ENCODE measurements around the gene FARP1.
"Not testable (repeated sequence)": the region's sequence is repeated elsewhere in the genome, so short reads cannot be mapped to it uniquely, and the experiment has no call there.

Gene FARP1

DNA sequence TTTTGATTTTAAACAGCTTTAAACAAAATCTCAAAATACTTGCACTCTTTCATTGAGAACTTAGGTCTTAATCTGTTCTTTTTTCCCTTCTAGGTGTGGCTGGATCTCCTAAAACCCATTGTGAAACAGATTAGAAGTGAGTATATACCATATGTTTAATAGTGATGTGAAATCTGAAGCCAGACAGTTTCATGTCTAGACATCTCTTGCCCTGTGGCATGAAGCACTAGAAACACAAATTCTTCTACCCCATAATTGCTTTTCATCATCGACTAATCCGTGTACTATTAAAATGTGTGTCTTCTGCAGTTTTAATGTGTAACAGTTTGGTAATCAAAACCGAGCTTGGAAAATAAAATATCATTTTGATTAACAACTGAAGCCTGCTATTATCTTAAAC lies 222.4 kb downstream of the FARP1 start:
- DNase-seq (ENCODE audit: low read depth in 3 of 3): no peak

DNA sequence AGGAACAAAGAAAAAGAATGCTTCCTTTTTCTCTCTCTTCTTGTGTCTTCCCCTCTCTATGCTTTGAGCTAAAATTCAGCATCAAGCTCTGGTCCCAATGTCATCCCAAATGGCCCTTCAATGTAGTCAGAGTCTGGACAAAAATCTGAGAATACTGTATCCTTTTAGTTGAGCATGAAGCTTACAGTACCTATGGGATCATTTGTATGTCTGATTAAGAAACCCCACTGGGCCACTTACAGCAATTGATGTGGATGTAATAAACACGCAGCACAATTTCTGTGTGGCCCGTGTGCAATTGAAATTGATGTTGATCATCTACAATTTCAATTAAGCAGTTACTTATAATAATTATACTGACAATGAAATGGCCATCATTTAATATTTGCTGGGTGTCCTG lies 223.1 kb downstream of the FARP1 start:
- no peak for DNase-seq (ENCODE audit: low read depth in 3 of 3)

DNA sequence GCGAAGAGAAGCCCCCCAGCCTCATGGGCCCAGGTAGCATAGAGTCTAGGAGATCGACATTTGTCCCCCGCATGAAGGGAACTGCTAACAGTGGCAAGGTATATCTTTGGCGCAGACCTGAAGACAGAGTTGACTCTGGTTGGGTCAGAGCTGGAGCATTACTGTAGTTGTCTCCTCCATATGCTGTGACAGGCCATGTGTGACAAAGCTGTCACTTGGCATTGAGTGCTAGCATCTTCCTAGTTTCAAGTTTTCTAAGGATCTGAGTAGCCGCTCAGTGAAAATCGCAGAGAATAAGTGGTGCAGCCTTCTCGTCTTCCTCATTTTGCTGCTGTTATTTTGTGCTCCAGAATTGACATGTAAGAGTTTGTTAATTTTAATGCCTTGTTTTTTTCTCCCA lies 223.5 kb downstream of the FARP1 start:
- no peak for DNase-seq (ENCODE audit: low read depth in 3 of 3)

DNA sequence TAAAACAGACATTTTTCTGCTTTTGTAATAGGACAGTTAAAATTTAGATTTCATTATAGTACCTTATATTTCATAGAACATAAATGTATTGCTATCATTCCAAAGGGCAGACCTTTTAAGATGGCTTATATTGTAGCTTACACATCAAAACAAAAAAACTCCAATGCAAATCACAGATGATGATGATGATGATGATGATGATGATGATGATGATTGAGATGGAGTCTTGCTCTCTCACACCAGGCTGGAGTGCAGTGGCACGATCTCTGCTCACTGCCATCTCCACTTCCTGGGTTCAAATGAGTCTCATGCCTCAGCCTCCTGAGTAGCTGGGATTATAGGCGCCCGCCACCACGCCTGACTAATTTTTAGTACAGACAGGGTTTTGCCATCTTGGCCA lies 224.1 kb downstream of the FARP1 start:
- no peak for DNase-seq (ENCODE audit: low read depth in 3 of 3)

DNA sequence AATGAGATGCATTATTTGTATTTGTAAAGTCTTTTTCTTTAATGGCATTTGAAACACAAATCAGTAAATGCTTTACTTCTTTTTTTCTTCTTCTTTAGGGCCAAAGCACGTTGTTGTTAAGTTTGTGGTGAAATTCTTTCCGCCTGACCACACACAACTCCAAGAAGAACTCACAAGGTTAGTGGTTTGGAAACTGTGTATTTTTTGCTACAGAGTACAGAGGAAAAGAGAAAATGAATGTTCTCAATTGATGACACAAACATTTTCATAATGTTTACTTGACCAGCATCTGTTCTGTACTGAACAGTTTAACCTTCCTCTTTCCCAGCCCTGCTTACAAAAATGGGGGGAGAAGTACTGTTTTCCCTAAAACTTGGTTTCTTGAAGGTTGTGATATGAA lies 225.1 kb downstream of the FARP1 start:
- no peak for DNase-seq (ENCODE audit: low read depth in 3 of 3)

DNA sequence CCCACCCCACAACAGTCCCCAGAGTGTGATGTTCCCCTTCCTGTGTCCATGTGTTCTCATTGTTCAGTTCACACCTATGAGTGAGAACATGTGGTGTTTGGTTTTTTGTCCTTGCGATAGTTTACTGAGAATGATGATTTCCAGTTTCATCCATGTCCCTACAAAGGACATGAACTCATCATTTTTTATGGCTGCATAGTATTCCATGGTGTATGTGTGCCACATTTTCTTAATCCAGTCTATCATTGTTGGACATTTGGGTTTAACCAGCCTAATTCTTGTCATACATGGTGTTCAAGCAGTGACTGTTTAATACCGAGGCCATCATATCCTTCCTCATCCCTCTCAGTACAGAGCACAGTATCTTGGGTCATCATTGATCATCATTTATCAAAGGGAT lies 226.6 kb downstream of the FARP1 start:
- not testable (repeated sequence) for DNase-seq (ENCODE audit: low read depth in 3 of 3)

DNA sequence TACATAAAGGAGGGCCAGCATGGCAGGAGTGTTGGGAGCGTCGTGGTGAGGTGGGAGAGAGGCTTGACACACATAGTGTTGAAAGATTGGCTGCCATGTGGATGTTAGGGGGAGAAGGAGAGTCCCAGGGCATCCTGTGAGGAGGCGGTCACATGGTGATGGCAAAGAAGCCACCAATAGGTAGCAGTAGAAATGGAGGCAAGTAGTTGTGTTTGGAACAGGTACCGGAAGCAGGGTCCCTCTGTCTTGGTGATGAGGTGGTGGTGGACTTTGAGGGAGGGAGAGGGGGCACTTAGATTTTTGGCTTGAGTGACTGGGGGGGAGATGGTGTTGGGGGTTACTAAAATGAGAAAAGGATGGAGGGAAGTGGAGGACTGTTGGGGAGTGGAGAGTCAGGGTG lies 227.4 kb downstream of the FARP1 start:
- DNase-seq (ENCODE audit: low read depth in 3 of 3): no peak

DNA sequence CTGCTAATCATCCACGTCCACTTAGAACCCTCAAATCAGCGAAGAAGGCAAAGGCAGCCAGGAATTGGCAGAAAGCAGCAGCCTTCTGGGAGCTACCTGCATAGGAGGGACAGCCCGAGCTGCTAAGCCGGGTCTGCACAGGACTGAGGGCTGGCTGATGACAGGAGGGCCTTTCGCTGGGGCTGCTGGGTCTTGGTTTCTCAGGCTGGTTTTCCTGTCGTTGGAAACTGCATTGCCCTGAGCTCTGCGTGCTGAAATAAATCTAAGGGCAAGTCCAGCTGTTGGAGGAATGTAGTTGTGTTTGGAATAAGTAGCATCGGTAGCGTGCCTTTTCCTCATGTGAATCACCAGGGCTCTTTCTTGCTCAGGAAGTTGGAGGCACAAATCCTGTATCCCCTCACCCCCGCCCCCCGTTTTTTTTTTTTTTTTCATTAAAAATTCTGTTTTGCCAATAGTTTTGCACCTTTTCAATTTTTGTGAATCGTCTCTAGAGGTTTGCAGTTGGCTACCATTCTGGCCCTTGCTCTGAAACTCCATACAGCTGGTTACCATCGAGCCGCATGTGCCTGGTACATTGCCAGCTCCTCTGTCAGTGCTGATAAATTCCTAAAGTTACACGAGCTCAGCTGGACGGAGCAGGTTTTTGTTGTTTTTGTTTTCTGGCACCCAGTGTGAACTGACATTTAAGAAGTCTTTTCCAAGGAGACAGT lies 228.1 kb downstream of the FARP1 start:
- no peak for DNase-seq (ENCODE audit: low read depth in 3 of 3)

DNA sequence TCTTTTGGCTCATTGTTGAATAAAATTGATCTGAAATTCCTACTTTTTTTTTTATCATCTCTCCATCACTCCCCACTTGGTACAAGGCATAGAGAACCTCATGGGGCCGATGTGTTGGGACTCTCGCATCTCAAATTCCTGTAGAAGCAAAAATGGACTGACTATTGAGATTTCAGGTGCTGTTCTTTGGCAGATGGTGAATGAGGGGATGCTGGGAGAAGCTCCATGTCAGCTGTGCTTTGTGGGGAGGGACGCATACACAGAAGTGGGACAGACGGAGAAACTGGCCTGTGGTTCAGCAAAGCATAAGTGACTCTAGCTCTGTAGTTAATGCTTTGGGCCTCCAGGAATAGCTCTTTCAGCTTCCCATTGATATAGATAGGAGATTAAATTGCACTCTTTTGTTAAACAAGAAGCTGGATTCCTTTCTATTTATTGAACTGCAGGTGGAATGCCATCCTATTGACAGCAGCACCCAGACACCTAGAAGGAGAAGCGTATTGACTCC lies 228.7 kb downstream of the FARP1 start:
- no peak for DNase-seq (ENCODE audit: low read depth in 3 of 3)

DNA sequence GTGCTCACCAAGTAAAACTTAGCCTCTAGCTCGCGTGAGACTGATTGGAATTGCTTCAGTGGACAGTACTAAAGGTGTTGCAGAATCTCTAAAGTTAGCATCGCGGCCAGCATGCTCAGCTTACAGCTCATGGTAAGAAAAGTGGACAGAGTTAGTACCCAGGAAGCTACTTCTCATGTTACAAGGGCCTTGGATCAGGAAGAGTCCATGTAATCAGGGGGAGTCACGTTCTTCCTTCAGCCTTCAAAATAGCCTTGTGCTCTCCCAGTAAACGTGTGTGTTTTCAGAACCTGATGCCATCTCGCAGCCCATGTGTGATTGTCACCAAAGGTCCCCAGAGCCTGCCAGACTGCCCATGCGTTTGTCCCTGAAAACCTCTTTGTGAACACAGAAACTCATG lies 230.0 kb downstream of the FARP1 start:
- DNase-seq (ENCODE audit: low read depth in 3 of 3): no peak

DNA sequence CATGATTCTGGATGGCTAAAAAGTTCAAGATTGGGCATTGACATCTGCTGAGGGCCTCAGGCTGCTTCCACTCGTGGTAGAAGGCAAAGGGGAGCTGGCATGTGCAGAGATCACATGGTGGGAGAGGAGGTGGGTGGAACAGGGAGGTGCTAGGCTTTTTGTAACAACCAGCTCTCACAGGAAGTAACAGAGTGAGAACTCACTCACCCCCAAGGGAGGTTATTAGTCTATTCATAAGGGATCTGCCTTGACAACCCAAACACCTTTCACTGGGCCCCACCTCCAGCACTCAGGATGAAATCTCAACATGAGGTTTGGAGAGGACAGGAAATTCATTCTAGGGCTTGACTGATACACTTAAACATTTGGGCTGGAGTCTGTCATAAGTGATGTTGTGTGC lies 231.9 kb downstream of the FARP1 start:
- no peak for DNase-seq (ENCODE audit: low read depth in 3 of 3)

DNA sequence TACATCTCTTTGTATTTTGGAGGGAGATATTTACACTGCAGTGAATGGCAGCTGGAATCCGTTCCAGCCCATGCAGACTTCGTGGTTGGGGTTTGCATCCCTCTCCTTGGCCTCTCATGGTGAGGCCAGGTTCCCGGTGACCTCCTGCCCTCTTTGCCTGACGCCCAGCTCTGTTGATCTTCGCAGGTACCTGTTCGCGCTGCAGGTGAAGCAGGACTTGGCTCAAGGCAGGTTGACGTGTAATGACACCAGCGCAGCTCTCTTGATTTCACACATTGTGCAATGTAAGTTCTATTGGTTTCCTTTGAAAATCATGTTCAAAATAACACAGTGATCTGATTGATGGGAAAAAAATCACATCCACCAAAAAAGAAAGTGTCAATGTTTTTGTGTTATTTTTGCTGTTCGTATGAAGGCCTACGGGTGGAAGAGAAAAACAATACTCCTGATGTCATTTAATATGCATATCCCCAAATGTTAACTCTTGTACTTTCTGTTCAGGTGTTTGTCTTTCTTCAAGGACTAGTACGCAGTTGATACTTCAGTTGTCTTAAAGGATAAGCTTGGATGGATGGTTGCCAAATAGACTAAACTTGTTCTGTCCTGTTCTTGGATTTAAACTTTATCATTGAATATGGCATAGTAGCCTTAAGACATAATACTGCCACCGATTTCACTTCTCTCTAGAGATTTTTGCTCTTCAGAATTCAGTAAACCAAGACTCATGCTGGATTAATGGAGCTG lies 234.9 kb downstream of the FARP1 start:
- DNase-seq (ENCODE audit: low read depth in 3 of 3): no peak

DNA sequence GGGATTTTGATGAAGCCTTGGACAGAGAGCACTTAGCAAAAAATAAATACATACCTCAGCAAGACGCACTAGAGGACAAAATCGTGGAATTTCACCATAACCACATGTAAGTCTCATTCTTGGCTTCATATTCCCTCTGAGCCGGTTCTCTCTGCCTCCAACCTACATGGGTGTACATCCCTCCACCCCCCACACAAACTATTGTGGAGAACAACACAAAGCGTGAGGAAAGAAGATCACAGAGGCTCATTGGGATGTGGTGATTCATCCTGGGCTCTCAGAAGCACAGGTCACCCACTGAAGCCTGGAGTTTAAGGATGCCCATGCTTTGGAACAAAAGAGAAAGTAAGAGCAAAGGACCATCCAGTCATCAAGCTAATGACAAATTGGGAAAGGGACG lies 241.8 kb downstream of the FARP1 start:
- no peak for DNase-seq (ENCODE audit: low read depth in 3 of 3)

DNA sequence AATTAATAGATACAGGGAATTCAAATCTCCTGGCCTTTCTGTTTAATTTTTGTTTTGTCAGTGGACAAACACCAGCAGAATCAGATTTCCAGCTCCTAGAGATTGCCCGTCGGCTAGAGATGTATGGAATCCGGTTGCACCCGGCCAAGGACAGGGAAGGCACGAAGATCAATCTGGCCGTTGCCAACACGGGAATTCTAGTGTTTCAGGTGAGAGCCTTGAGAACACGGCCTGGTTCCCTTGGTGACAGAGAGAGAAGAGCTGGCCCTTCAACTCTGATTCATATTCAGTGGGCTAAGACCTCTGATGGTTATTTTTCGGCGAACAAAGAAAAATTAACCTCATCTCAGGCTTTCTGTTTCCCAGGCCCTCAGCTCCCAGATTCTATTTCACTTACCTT lies 242.7 kb downstream of the FARP1 start:
- no peak for DNase-seq (ENCODE audit: low read depth in 3 of 3)

DNA sequence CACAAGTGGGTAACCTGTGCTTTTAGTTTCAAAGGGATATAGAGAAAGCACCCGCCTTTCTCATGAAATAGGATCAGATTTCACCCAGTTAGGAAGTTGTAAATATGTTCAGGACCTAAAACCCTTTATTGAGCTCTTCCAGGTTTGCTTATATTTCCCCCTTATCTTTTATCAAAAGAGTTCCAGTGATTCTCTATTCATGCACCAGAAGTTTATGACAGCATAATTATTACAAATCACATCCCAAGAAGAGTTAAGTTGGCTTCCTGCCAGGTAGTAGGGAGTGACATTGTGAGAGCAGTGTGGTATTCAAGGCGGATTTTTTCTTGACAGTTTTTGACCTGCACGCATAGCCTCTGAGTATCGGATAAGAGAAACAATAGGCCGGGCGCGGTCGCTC lies 243.7 kb downstream of the FARP1 start:
- DNase-seq (ENCODE audit: low read depth in 3 of 3): no peak

DNA sequence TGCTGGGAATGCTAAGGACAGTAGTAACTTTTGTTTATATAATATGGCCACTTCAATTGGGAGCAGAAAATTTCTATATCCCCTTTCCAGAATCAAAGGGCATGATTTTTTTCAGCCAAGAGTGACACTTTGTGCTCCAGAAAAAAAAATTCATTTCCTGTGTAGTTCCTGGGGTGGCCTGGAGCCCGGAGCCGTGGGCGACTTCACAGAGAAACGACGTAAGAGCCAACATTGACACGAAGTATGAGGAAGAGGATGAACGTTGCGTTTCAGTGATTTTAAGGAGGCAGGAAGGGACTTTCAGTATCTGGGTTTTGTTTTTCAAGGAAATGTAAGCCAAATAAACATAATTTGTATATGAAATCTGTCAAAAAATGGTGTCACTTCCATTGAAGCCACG lies 246.4 kb downstream of the FARP1 start:
- DNase-seq (ENCODE audit: low read depth in 3 of 3): no peak

DNA sequence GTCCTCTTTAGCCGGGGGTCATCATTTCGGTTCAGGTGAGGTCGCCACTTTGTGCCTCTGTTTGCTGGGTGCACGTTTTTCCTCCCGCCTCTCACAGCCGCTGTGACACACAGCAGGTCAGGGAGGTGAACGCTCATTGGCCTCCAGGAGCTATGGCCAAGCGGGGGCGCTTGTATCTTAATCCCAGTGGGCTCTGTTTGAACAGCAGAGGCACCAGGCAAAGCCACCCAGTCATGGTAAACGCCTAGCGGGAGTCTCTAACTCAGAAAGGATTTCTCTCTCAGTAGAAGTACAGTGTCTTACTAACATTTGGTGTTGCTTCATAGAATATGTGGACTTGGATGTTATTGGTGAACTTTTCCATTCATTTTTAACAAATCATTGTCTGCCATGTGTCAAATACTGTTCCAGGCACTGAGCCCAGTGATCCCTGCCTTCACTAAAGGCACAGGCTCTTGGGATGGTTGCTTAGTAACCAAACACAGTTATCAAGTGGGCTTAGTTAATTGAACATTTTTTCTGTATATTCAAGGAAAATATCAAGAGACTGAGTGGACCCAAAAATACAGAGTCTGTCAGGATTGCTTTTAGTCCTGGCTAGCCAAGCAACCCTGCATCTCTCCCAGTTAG lies 247.3 kb downstream of the FARP1 start:
- no peak for DNase-seq (ENCODE audit: low read depth in 3 of 3)

DNA sequence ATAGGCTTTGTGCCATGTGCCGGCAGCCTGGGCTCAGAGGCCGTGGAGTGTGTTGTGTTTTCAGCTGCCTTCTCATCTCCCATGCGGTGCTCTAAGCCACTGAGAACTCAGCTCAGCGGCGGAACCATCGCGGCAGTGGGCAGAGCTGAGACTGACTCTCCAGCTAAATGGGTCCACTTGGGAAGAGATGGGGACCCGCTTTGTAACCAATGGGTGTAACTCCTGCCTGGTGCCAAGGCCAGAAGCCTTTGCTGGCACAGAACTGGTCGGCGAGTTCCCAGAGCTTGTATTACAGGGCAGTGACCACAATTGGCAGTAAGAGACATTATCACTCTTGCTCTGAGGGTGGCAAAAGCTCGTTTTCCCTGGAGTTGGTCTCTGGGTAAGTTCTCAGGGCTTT lies 251.0 kb downstream of the FARP1 start:
- DNase-seq (ENCODE audit: low read depth in 3 of 3): no peak

DNA sequence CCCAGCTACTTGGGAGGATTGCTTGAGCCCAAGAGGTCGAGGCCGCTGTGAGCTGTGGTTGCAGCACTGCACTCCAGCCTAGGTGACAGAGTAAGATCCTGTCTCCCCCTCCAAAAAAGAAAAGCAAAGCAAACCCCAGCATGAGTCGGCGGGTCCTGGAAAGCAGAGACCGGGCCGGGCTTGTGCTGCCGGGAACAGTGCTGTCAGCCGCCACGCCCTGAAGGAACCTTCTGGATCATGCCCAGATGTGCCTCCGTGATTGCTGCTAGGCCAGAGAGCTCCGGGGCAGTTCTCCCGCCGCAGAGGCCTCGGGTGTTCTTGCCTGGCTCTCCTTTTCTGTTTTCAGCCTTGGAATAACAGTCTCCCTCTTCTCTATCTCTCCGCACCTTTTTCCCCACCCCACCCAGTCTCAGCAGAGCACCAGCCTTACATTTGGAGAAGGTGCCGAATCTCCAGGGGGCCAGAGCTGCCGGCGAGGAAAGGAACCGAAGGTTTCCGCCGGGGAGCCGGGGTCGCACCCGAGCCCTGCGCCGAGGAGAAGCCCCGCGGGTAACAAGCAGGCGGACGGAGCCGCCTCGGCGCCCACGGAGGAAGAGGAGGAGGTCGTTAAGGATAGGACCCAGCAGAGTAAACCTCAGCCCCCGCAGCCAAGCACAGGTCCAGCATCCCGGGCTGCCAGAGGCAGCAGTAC lies 252.1 kb downstream of the FARP1 start:
- DNase-seq (ENCODE audit: low read depth in 3 of 3): no peak

DNA sequence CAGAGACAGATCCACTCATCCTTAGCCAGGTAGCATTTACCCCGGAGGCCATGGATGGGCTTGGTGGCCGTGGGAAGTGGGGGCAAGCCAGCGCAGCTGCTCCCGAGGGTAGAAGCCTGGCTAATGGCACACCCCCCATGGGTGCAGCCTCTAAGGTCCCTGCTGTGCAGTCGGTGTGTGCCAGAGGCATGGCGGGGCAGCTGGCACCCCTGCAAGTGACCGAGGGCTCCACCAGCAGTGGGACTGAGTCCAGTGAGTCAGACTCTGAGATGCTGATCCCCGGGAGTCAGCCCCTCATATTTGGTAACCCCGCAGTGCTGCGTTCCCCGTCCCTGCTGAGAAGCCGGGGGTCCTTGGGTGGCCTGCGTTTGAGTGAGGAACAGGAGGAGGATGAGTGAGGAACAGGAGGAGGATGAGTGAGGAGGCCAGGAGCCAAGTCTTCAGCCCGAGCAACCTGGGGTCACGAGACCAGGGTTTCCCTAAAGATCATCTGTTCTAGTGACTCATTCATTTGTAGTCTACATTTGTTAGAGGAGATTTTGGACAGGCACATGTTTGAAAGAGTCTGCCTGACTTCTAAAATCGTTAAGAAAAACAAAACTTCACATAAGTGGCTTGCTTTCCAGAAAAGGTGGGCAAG lies 253.3 kb downstream of the FARP1 start:
- DNase-seq (ENCODE audit: low read depth in 3 of 3): no peak

DNA sequence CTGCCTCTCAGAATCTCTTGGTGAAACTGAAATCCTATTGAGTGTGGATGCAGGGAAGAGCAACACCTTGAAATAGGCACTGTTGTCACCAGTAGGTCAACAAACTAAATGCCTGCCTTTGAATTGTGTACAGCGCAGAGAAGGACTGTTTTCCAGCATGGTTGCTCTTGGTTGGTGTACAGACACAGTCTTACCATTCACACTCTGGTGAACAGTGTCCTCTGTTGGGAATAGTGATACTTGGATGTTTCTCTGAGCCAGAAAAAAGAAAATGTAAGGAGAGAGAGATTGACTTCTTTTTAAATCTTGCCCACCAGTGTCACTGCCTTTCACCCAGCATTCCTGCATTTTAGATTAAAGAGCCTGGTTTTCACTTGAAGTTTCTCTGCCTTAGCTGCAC lies 254.3 kb downstream of the FARP1 start:
- no peak for DNase-seq (ENCODE audit: low read depth in 3 of 3)

DNA sequence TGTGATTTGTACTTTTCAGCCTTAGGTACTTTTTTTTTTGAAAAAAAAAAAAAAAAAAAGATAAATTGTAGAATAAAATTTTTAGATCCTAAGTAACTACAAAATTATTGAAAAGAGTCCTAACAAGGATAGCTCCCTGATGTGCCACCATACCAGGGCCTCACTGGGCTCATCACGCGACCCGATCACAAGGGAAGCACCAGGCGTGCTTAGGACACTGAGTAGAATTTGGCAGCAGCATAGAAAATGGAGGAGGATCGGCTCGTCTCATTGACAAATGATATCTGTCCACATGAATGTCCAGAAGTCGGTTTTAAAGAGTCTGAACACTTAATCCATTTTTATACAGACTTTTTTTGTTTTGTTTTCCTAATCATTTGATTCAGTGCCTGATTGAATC lies 255.0 kb downstream of the FARP1 start:
- DNase-seq (ENCODE audit: low read depth in 3 of 3): no peak
